K562 (cell line): ENCODE data around the gene SBF1. TPM values are rescaled to one million over a fixed set of nuclear protein-coding genes. Genes with fewer than 3 reads are reported as not detected.

Experiments
- CBX2 ChIP-seq: fragments of 200-600 bp; sonication (generic); IDR thresholded peaks from one replicate; pipeline ENCODE4 v1.6.1; 2012; ENCODE audit warnings: mild to moderate bottlenecking, low read length, inconsistent platforms; ENCODE audit not compliant: insufficient read depth, poor library complexity, severe bottlenecking
- CBX3 ChIP-seq, 2 experiments: IDR thresholded peaks; 1 replicate in 1 of 2; 2 replicates in 1 of 2; pipeline ENCODE4 v1.6.1; 2012; ENCODE audit warnings: inconsistent platforms in 2 of 2, low read length in 2 of 2, borderline replicate concordance in 1 of 2, control low read depth in 1 of 2
- CHCHD3 ChIP-seq: fragments of 250-450 bp; sonication (Bioruptor Pico); IDR thresholded peaks from 2 replicates; pipeline ENCODE4 v2.1.2; 2022; ENCODE audit warnings: mild to moderate bottlenecking
- CSDE1 ChIP-seq, 2 experiments: fragments of 450-650 bp; IDR thresholded peaks; 2 replicates each; pipeline ENCODE4 v1.6.1; 2016; ENCODE audit warnings: mild to moderate bottlenecking in 1 of 2
- CXXC5 ChIP-seq: fragments of 250-450 bp; sonication (Bioruptor Pico); IDR thresholded peaks from 2 replicates; pipeline ENCODE4 v1.8.0; 2022; ENCODE audit warnings: inconsistent platforms, mild to moderate bottlenecking, moderate library complexity
- HNRNPK ChIP-seq: fragments of 200-400 bp; formaldehyde crosslinking; IDR thresholded peaks from one replicate; pipeline ENCODE4 v1.6.1; 2018; ENCODE audit warnings: mild to moderate bottlenecking, low read depth, low read length; ENCODE audit not compliant: poor library complexity, severe bottlenecking
- KDM1A ChIP-seq, 2 experiments: fragments of 450-650 bp; IDR thresholded peaks; 2 replicates each; pipeline ENCODE4 v1.6.1; 2016; ENCODE audit warnings: mild to moderate bottlenecking in 2 of 2
- POLR2AphosphoS2 ChIP-seq: IDR thresholded peaks from 2 replicates; pipeline ENCODE4 v1.6.1; 2012; ENCODE audit warnings: low read length, improper control_type of control experiment
- POLR2B ChIP-seq: fragments of 450-650 bp; IDR thresholded peaks from 2 replicates; pipeline ENCODE4 v1.6.1; 2018; ENCODE audit warnings: low read depth; ENCODE audit not compliant: partially characterized antibody
- POLR2G ChIP-seq: fragments of 200-400 bp; formaldehyde crosslinking; IDR thresholded peaks from 2 replicates; pipeline ENCODE4 v1.6.1; 2017; ENCODE audit warnings: low read depth, mild to moderate bottlenecking, antibody characterized with exemption, low read length, moderate library complexity
- TOE1 ChIP-seq, 2 experiments: fragments of 450-650 bp in 1 of 2; sonication (generic) in 1 of 2; formaldehyde crosslinking in 1 of 2; IDR thresholded peaks; 2 replicates each; pipeline versions ENCODE4 v1.7.1 to v1.8.0; 2016 to 2022; ENCODE audit warnings: borderline replicate concordance in 2 of 2, mild to moderate bottlenecking in 2 of 2, antibody characterized with exemption in 1 of 2, inconsistent platforms in 1 of 2, low read depth in 1 of 2, missing genetic modification reagents in 1 of 2, moderate library complexity in 1 of 2
- WHSC1 ChIP-seq: IDR thresholded peaks from one replicate; pipeline ENCODE4 v1.6.1; 2012; ENCODE audit warnings: low read length, control low read depth, inconsistent platforms
- polyA plus RNA-seq, 8 experiments: library from polyadenylated mRNA; depleted of rRNA in 4 of 8; stranded (reverse) in 5 of 8; unstranded in 3 of 8; fragments of >200 nt; fragmentation: Nextera tagmentation in 2 of 8; fragmentation: Illumina TruSeq in 1 of 8; extraction: Ambion mirVana in 2 of 8; extraction: Trizol in 1 of 8; gene quantifications; 2 replicates each; pipeline versions ENCODE4 v1.2.1 to v1.2.3, GENCODE V29; 2011 to 2014; ENCODE audit warnings: inconsistent platforms in 1 of 8, missing spikeins in 1 of 8
- total RNA-seq, 7 experiments: library from RNA; depleted of rRNA in 6 of 7; stranded (reverse); fragments of >200 nt in 6 of 7; fragmentation: Illumina TruSeq in 2 of 7; extraction: Trizol in 2 of 7; gene quantifications; 2 replicates each; pipeline versions ENCODE4 v1.2.1 to v1.2.3, GENCODE V29; 2011 to 2021; ENCODE audit warnings: low replicate concordance in 1 of 7
- TF ChIP-seq, protein P1 (sequence below): fragments of 450-650 bp; IDR thresholded peaks from 2 replicates; pipeline ENCODE4 v1.6.1; 2014; ENCODE audit warnings: low read depth, mild to moderate bottlenecking, moderate library complexity, borderline replicate concordance
- TF ChIP-seq, protein P2 (sequence below): fragments of 250-450 bp; sonication (Bioruptor Pico); IDR thresholded peaks from 2 replicates; pipeline ENCODE4 v1.4.0; 2020; ENCODE audit warnings: mild to moderate bottlenecking
- TF ChIP-seq, protein P3 (sequence below): fragments of 200-800 bp; sonication (Bioruptor generic); IDR thresholded peaks from 2 replicates; pipeline ENCODE4 v1.6.1; 2016; ENCODE audit warnings: missing genetic modification characterization, missing compliant biosample characterization

SBF1 gene
- total and polyA plus RNA-seq, 9 of the 15 experiments (the other 6 are each of a cell fraction or from before 2014, with no cell fraction given): 0.44 to 50.4 (median 11.4) TPM

DNA sequence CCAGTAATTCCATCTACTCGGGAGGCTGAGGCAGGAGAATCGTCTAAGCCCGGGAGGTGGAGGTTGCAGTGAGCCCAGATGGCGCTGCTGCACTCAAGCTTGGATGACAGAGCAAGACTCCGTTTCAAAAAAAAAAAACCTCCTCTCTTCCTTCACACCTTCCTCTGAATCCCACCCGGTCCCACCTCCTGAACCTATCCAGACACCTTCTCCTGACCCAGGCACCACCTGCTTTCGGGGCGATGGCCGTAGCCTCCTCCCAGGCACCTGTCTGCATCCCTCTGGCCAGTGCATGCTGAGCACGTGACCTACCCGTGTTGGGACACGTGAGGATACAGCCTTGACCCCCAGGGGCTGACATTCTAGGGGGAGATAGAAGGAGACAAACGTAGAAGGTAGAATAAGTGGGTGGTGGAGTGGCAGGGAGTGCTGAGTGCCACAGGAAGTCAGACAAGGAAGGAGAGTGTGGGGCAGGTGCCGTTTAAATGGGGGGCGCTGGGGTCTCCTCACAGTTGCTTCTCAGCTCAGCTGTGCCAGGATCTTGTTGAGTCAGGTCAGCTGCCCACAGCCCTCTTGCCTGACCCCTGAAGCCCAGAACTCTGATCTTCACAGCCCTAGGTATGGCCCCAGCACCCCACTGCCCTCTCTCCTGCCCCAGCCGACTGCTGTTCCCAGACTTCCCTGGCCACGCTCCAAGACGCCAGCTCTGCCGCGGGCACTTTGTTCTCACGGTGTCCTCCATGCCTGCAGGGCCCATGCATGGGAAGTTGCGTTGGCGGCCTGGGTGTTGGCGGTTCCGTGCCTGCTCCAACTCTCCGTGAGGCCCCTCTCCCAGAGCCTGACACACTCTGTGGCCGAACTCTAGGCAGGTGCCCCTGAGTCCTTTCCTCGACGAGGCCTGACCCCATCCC is 10.6 kb upstream of the SBF1 start (continued):
- TF ChIP-seq, protein P1, sequence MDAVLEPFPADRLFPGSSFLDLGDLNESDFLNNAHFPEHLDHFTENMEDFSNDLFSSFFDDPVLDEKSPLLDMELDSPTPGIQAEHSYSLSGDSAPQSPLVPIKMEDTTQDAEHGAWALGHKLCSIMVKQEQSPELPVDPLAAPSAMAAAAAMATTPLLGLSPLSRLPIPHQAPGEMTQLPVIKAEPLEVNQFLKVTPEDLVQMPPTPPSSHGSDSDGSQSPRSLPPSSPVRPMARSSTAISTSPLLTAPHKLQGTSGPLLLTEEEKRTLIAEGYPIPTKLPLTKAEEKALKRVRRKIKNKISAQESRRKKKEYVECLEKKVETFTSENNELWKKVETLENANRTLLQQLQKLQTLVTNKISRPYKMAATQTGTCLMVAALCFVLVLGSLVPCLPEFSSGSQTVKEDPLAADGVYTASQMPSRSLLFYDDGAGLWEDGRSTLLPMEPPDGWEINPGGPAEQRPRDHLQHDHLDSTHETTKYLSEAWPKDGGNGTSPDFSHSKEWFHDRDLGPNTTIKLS: no peak
- TF ChIP-seq HNRNPK: no peak
- TF ChIP-seq CHCHD3 (CRISPR knock-in tag): no peak
- 0 out of 2 replicates have a peak, but pooled peaks have one; percentile 23 for TF ChIP-seq CXXC5 (CRISPR knock-in tag)
- TF ChIP-seq POLR2B: peak; percentile 62
- TF ChIP-seq CSDE1 (IDR thresholded peaks at IDR 0.05): no peak
- TF ChIP-seq WHSC1: no peak
- no peak for TF ChIP-seq KDM1A (IDR thresholded peaks at IDR 0.05)
- TF ChIP-seq POLR2AphosphoS2: peak; percentile 88; the same call in 1 of the 2 replicates
- TF ChIP-seq, protein P2, sequence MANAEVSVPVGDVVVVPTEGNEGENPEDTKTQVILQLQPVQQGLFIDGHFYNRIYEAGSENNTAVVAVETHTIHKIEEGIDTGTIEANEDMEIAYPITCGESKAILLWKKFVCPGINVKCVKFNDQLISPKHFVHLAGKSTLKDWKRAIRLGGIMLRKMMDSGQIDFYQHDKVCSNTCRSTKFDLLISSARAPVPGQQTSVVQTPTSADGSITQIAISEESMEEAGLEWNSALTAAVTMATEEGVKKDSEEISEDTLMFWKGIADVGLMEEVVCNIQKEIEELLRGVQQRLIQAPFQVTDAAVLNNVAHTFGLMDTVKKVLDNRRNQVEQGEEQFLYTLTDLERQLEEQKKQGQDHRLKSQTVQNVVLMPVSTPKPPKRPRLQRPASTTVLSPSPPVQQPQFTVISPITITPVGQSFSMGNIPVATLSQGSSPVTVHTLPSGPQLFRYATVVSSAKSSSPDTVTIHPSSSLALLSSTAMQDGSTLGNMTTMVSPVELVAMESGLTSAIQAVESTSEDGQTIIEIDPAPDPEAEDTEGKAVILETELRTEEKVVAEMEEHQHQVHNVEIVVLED: no peak
- no peak for TF ChIP-seq CBX3 (IDR thresholded peaks at IDR 0.05; ENCODE audit: borderline replicate concordance in 1 of 2, low read length in 2 of 2)
- TF ChIP-seq CBX2: no peak
- TF ChIP-seq, protein P3, sequence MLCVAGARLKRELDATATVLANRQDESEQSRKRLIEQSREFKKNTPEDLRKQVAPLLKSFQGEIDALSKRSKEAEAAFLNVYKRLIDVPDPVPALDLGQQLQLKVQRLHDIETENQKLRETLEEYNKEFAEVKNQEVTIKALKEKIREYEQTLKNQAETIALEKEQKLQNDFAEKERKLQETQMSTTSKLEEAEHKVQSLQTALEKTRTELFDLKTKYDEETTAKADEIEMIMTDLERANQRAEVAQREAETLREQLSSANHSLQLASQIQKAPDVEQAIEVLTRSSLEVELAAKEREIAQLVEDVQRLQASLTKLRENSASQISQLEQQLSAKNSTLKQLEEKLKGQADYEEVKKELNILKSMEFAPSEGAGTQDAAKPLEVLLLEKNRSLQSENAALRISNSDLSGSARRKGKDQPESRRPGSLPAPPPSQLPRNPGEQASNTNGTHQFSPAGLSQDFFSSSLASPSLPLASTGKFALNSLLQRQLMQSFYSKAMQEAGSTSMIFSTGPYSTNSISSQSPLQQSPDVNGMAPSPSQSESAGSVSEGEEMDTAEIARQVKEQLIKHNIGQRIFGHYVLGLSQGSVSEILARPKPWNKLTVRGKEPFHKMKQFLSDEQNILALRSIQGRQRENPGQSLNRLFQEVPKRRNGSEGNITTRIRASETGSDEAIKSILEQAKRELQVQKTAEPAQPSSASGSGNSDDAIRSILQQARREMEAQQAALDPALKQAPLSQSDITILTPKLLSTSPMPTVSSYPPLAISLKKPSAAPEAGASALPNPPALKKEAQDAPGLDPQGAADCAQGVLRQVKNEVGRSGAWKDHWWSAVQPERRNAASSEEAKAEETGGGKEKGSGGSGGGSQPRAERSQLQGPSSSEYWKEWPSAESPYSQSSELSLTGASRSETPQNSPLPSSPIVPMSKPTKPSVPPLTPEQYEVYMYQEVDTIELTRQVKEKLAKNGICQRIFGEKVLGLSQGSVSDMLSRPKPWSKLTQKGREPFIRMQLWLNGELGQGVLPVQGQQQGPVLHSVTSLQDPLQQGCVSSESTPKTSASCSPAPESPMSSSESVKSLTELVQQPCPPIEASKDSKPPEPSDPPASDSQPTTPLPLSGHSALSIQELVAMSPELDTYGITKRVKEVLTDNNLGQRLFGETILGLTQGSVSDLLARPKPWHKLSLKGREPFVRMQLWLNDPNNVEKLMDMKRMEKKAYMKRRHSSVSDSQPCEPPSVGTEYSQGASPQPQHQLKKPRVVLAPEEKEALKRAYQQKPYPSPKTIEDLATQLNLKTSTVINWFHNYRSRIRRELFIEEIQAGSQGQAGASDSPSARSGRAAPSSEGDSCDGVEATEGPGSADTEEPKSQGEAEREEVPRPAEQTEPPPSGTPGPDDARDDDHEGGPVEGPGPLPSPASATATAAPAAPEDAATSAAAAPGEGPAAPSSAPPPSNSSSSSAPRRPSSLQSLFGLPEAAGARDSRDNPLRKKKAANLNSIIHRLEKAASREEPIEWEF: no peak
- peak; percentile 75 for TF ChIP-seq POLR2G
- peak; percentile 81; the same call in 1 of the 2 replicates for TF ChIP-seq TOE1 (IDR thresholded peaks at IDR 0.05; ENCODE audit: borderline replicate concordance)
- no peak for TF ChIP-seq TOE1 (CRISPR knock-in tag; IDR thresholded peaks at IDR 0.05; ENCODE audit: borderline replicate concordance, low read depth)
